K562 (cell line): ENCODE results near the gene PACS1. TPM values are rescaled to one million over a fixed set of nuclear protein-coding genes. Genes with fewer than 3 reads are reported as not detected.

Source experiments
- CBX2 ChIP-seq: fragments of 200-600 bp; sonication (generic); IDR thresholded peaks from one replicate; pipeline ENCODE4 v1.6.1; 2012; ENCODE audit warnings: mild to moderate bottlenecking, low read length, inconsistent platforms; ENCODE audit not compliant: insufficient read depth, poor library complexity, severe bottlenecking
- COPS2 ChIP-seq: fragments of 450-650 bp; conservative IDR thresholded peaks from 2 replicates; pipeline ENCODE4 v1.6.1; 2016; ENCODE audit warnings: mild to moderate bottlenecking, moderate library complexity
- CSDE1 ChIP-seq, 2 experiments: fragments of 450-650 bp; IDR thresholded peaks; 2 replicates each; pipeline ENCODE4 v1.6.1; 2016; ENCODE audit warnings: mild to moderate bottlenecking in 1 of 2
- ETV1 ChIP-seq: fragments of 450-650 bp; conservative IDR thresholded peaks from 2 replicates; pipeline ENCODE4 v1.6.1; 2016; ENCODE audit warnings: missing genetic modification characterization, control low read depth, low read depth, missing compliant biosample characterization
- GABPB1 ChIP-seq: sonication (generic); formaldehyde crosslinking; IDR thresholded peaks from 2 replicates; pipeline ENCODE4 v1.8.0; 2022; ENCODE audit warnings: mild to moderate bottlenecking, missing genetic modification reagents
- HCFC1 ChIP-seq: IDR thresholded peaks from 2 replicates; pipeline ENCODE4 v1.6.1; 2012; ENCODE audit warnings: low read depth, low read length, improper control_type of control experiment
- HDAC3 ChIP-seq: fragments of 450-650 bp; IDR thresholded peaks from 2 replicates; pipeline ENCODE4 v1.6.1; 2018; ENCODE audit warnings: borderline replicate concordance, mild to moderate bottlenecking, moderate library complexity; ENCODE audit not compliant: partially characterized antibody
- KLF10 ChIP-seq: fragments of 250-450 bp; sonication (Bioruptor Pico); IDR thresholded peaks from 2 replicates; pipeline ENCODE4 v1.6.1; 2021; ENCODE audit warnings: matching md5 sums
- MTA1 ChIP-seq: fragments of 450-650 bp; IDR thresholded peaks from 2 replicates; pipeline ENCODE4 v1.6.1; 2017; ENCODE audit warnings: borderline replicate concordance
- MYNN ChIP-seq, 2 experiments: sonication (generic); formaldehyde crosslinking in 1 of 2; IDR thresholded peaks; 2 replicates each; pipeline versions ENCODE4 v1.5.0 to v1.6.1; 2016 to 2020; ENCODE audit warnings: antibody characterized with exemption in 1 of 2, missing genetic modification reagents in 1 of 2
- NCOA1 ChIP-seq: fragments of 450-650 bp; IDR thresholded peaks from 2 replicates; pipeline ENCODE4 v1.6.1; 2016; ENCODE audit warnings: low read depth
- NFIX ChIP-seq: fragments of 250-450 bp; sonication (Bioruptor Pico); IDR thresholded peaks from 2 replicates; pipeline ENCODE4 v1.4.0; 2020; ENCODE audit warnings: low read depth, mild to moderate bottlenecking, moderate library complexity
- PHB2 ChIP-seq: fragments of 450-650 bp; IDR thresholded peaks from 2 replicates; pipeline ENCODE4 v1.6.1; 2017; ENCODE audit warnings: low read depth
- RFX1 ChIP-seq: fragments of 450-650 bp; IDR thresholded peaks from 2 replicates; pipeline ENCODE4 v1.6.1; 2016; ENCODE audit warnings: mild to moderate bottlenecking, moderate library complexity
- RFX7 ChIP-seq: fragments of 250-450 bp; sonication (Bioruptor Pico); IDR thresholded peaks from 2 replicates; pipeline ENCODE4 v1.5.1; 2021; ENCODE audit warnings: mild to moderate bottlenecking
- SLC30A9 ChIP-seq: fragments of 250-450 bp; sonication (Bioruptor Pico); IDR thresholded peaks from 2 replicates; pipeline ENCODE4 v1.8.0; 2022; ENCODE audit warnings: mild to moderate bottlenecking, moderate library complexity
- TAF9B ChIP-seq: fragments of 450-650 bp; IDR thresholded peaks from 2 replicates; pipeline ENCODE4 v1.6.1; 2018; ENCODE audit warnings: mild to moderate bottlenecking; ENCODE audit not compliant: partially characterized antibody
- TOE1 ChIP-seq, 2 experiments: fragments of 450-650 bp in 1 of 2; sonication (generic) in 1 of 2; formaldehyde crosslinking in 1 of 2; IDR thresholded peaks; 2 replicates each; pipeline versions ENCODE4 v1.7.1 to v1.8.0; 2016 to 2022; ENCODE audit warnings: borderline replicate concordance in 2 of 2, mild to moderate bottlenecking in 2 of 2, antibody characterized with exemption in 1 of 2, inconsistent platforms in 1 of 2, low read depth in 1 of 2, missing genetic modification reagents in 1 of 2, moderate library complexity in 1 of 2
- WHSC1 ChIP-seq: IDR thresholded peaks from one replicate; pipeline ENCODE4 v1.6.1; 2012; ENCODE audit warnings: low read length, control low read depth, inconsistent platforms
- ZFP30 ChIP-seq: fragments of 250-450 bp; sonication (Bioruptor Pico); IDR thresholded peaks from 2 replicates; pipeline ENCODE4 v1.8.0; 2022; ENCODE audit warnings: moderate library complexity, mild to moderate bottlenecking, inconsistent platforms, borderline replicate concordance
- ZNF23 ChIP-seq: fragments of 250-450 bp; sonication (Bioruptor Pico); IDR thresholded peaks from 2 replicates; pipeline ENCODE4 v1.4.0; 2020; ENCODE audit warnings: mild to moderate bottlenecking
- ZNF707 ChIP-seq: fragments of 250-450 bp; sonication (Bioruptor Pico); conservative IDR thresholded peaks from 2 replicates; pipeline ENCODE4 v1.8.0; 2022; ENCODE audit warnings: inconsistent platforms, mild to moderate bottlenecking, moderate library complexity
- polyA plus RNA-seq, 8 experiments: library from polyadenylated mRNA; depleted of rRNA in 4 of 8; stranded (reverse) in 5 of 8; unstranded in 3 of 8; fragments of >200 nt; fragmentation: Nextera tagmentation in 2 of 8; fragmentation: Illumina TruSeq in 1 of 8; extraction: Ambion mirVana in 2 of 8; extraction: Trizol in 1 of 8; gene quantifications; 2 replicates each; pipeline versions ENCODE4 v1.2.1 to v1.2.3, GENCODE V29; 2011 to 2014; ENCODE audit warnings: inconsistent platforms in 1 of 8, missing spikeins in 1 of 8
- total RNA-seq, 7 experiments: library from RNA; depleted of rRNA in 6 of 7; stranded (reverse); fragments of >200 nt in 6 of 7; fragmentation: Illumina TruSeq in 2 of 7; extraction: Trizol in 2 of 7; gene quantifications; 2 replicates each; pipeline versions ENCODE4 v1.2.1 to v1.2.3, GENCODE V29; 2011 to 2021; ENCODE audit warnings: low replicate concordance in 1 of 7
- TF ChIP-seq, protein P1 (sequence below): fragments of 250-450 bp; sonication (Bioruptor Pico); IDR thresholded peaks from 2 replicates; pipeline ENCODE4 v1.5.0; 2020; ENCODE audit warnings: mild to moderate bottlenecking, borderline replicate concordance
- TF ChIP-seq, protein P2 (sequence below): sonication (generic); formaldehyde crosslinking; IDR thresholded peaks from 2 replicates; pipeline ENCODE4 v1.9.0; 2022; ENCODE audit warnings: mild to moderate bottlenecking, missing genetic modification reagents
- TF ChIP-seq, protein P3 (sequence below): sonication (generic); IDR thresholded peaks from 2 replicates; pipeline ENCODE4 v1.6.1; 2016

PACS1 gene
- total and polyA plus RNA-seq, 9 of the 15 experiments (the other 6 are each of a cell fraction or from before 2014, with no cell fraction given) = 0.34 to 28.1 (median 8.5) TPM

DNA sequence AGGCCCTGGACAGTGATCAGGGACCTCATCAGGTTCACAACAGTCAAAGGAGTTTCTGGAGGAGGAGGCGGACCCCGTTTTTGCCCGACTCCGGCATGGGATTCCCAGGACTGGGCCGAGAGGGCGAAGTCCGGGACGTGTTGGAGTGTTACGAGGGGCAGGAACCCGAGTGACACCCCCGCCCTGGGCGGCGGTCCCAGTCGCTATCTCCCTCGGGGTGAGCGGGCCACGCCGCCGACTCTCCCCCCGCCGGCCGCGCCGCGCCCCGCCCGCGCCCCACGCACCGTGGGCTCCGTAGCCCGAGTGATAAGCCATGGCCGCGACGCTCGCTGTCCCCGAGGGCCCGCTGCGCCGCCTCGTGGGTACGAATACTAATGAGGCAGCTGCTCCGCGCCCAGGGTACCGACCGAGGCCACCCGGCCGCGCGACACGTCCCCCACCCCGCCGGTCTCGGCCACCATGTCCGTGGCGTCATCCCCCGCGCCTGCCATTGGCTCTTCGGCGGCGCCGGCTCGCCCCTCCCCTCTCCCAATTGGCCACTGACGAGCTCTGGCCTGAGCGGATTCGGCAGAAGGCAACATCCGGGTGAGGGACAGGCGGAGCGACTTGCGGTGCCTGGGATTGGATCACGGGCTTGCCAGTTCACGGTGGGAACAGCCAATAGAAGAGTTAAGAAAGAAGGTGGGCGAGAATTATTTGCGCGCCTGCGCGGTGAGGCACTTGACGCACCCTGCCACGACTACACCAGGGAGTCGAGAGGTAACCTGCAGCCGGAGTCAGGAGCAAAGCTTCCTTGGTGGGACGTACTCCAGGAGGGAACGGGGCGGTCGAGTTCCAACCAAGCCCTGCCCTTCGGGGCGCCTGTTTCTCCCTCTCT is 218.8 kb downstream of the PACS1 start, which contains the start of gene YIF1A (continued):
- TF ChIP-seq, protein P1, sequence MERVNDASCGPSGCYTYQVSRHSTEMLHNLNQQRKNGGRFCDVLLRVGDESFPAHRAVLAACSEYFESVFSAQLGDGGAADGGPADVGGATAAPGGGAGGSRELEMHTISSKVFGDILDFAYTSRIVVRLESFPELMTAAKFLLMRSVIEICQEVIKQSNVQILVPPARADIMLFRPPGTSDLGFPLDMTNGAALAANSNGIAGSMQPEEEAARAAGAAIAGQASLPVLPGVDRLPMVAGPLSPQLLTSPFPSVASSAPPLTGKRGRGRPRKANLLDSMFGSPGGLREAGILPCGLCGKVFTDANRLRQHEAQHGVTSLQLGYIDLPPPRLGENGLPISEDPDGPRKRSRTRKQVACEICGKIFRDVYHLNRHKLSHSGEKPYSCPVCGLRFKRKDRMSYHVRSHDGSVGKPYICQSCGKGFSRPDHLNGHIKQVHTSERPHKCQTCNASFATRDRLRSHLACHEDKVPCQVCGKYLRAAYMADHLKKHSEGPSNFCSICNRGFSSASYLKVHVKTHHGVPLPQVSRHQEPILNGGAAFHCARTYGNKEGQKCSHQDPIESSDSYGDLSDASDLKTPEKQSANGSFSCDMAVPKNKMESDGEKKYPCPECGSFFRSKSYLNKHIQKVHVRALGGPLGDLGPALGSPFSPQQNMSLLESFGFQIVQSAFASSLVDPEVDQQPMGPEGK (CRISPR knock-in tag) = no peak
- TF ChIP-seq HCFC1 (peak; percentile 43), PHB2 (no peak), KLF10 (CRISPR knock-in tag) (no peak), TAF9B (no peak), COPS2 (no peak), ZNF707 (CRISPR knock-in tag) (no peak), NCOA1 (no peak), CSDE1 (IDR thresholded peaks at IDR 0.05) (no peak), CBX2 (no peak), ZNF23 (CRISPR knock-in tag) (no peak), WHSC1 (no peak), GABPB1 (peak; percentile 87), NFIX (no peak), RFX7 (CRISPR knock-in tag) (no peak), ETV1 (no peak), TOE1 (IDR thresholded peaks at IDR 0.05; ENCODE audit: borderline replicate concordance) (no peak), TOE1 (CRISPR knock-in tag; IDR thresholded peaks at IDR 0.05; ENCODE audit: borderline replicate concordance, low read depth) (no peak), MYNN (IDR thresholded peaks at IDR 0.05) (no peak), MYNN (CRISPR knock-in tag; IDR thresholded peaks at IDR 0.05) (no peak), RFX1 (no peak), ZFP30 (no peak), SLC30A9 (CRISPR knock-in tag) (no peak), MTA1 (no peak), HDAC3 (no peak)
- TF ChIP-seq, protein P2, sequence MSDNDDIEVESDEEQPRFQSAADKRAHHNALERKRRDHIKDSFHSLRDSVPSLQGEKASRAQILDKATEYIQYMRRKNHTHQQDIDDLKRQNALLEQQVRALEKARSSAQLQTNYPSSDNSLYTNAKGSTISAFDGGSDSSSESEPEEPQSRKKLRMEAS (CRISPR knock-in tag) = peak; percentile 69; the same call in 1 of the 2 replicates
- TF ChIP-seq, protein P3, sequence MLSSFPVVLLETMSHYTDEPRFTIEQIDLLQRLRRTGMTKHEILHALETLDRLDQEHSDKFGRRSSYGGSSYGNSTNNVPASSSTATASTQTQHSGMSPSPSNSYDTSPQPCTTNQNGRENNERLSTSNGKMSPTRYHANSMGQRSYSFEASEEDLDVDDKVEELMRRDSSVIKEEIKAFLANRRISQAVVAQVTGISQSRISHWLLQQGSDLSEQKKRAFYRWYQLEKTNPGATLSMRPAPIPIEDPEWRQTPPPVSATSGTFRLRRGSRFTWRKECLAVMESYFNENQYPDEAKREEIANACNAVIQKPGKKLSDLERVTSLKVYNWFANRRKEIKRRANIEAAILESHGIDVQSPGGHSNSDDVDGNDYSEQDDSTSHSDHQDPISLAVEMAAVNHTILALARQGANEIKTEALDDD = no peak
